GM23338 (cell line): ENCODE results near the gene BEGAIN. TPM values are rescaled to one million over a fixed set of nuclear protein-coding genes. Genes with fewer than 3 reads are reported as not detected.

Experiments used
- ATAC-seq: fragments of 200-7000 bp; cut with Tn5 transposase; 3 replicates; pipeline ENCODE4 v1.9.1; 2020
- DNase-seq: peaks from one replicate; pipeline ENCODE4 v3.0.0-alpha.2; 2015; ENCODE audit warnings: low spot score
- H2AFZ ChIP-seq: fragments of 200-600 bp; sonication (generic); 2 replicates; pipeline ENCODE4 v1.8.0; 2016; ENCODE audit warnings: antibody characterized with exemption, mild to moderate bottlenecking, moderate library complexity
- H3F3A ChIP-seq: fragments of 200-600 bp; sonication (generic); replicated peaks from 2 replicates; pipeline ENCODE4 v1.8.0; 2017; ENCODE audit warnings: antibody characterized with exemption, mixed run types, low read depth
- H3K27ac ChIP-seq: fragments of 200-600 bp; sonication (generic); 2 replicates; pipeline ENCODE4 v1.6.1; 2016; ENCODE audit warnings: low read depth
- H3K27me3 ChIP-seq: fragments of 200-600 bp; sonication (generic); 2 replicates; pipeline ENCODE4 v1.8.0; 2016; ENCODE audit warnings: mild to moderate bottlenecking, mixed run types, moderate library complexity; ENCODE audit not compliant: insufficient read depth
- H3K36me3 ChIP-seq: fragments of 200-600 bp; sonication (generic); 2 replicates; pipeline ENCODE4 v1.8.0; 2016; ENCODE audit warnings: mild to moderate bottlenecking; ENCODE audit not compliant: insufficient read depth
- H3K4me1 ChIP-seq: fragments of 200-600 bp; sonication (generic); 2 replicates; pipeline ENCODE4 v1.8.0; 2016; ENCODE audit warnings: mild to moderate bottlenecking, moderate library complexity; ENCODE audit not compliant: insufficient read depth
- H3K4me2 ChIP-seq: fragments of 200-600 bp; sonication (generic); 2 replicates; pipeline ENCODE4 v1.7.1; 2017; ENCODE audit warnings: mixed run types
- H3K4me3 ChIP-seq: fragments of 200-600 bp; sonication (generic); 2 replicates; pipeline ENCODE4 v1.6.1; 2016; ENCODE audit warnings: mixed run types
- H3K79me2 ChIP-seq: fragments of 200-600 bp; sonication (generic); replicated peaks from 2 replicates; pipeline ENCODE4 v1.8.0; 2017; ENCODE audit warnings: mild to moderate bottlenecking; ENCODE audit not compliant: insufficient read depth
- H3K9me2 ChIP-seq: fragments of 200-600 bp; sonication (generic); 2 replicates; pipeline ENCODE4 v1.8.0; 2017; ENCODE audit not compliant: insufficient read depth
- H4K20me1 ChIP-seq: fragments of 200-600 bp; sonication (generic); replicated peaks from 2 replicates; pipeline ENCODE4 v1.8.0; 2017; ENCODE audit warnings: mild to moderate bottlenecking; ENCODE audit not compliant: insufficient read depth
- H3K27ac Mint-ChIP-seq: 2 replicates; pipeline ENCODE4 v1.8.0; 2020; ENCODE audit warnings: inconsistent platforms, mild to moderate bottlenecking, moderate library complexity, mixed read lengths
- H3K27me3 Mint-ChIP-seq: 3 replicates; pipeline ENCODE4 v1.8.0; 2022; ENCODE audit warnings: low read depth, mild to moderate bottlenecking, moderate library complexity, mixed read lengths, inconsistent platforms; ENCODE audit not compliant: insufficient read depth, poor library complexity
- H3K36me3 Mint-ChIP-seq: 3 replicates; pipeline ENCODE4 v1.8.0; 2021; ENCODE audit warnings: low read depth, mild to moderate bottlenecking, inconsistent platforms, moderate library complexity, mixed read lengths
- H3K4me1 Mint-ChIP-seq: 3 replicates; pipeline ENCODE4 v1.8.0; 2020; ENCODE audit warnings: mild to moderate bottlenecking, inconsistent platforms, mixed read lengths
- H3K4me3 Mint-ChIP-seq: 3 replicates; pipeline ENCODE4 v1.8.0; 2021; ENCODE audit warnings: moderate library complexity, mild to moderate bottlenecking, inconsistent platforms, mixed read lengths
- H3K9me3 Mint-ChIP-seq: 3 replicates; pipeline ENCODE4 v1.8.0; 2020; ENCODE audit warnings: moderate library complexity, mild to moderate bottlenecking, inconsistent platforms, mixed read lengths
- EZH2 ChIP-seq: fragments of 200-600 bp; sonication (generic); IDR thresholded peaks from one replicate; pipeline ENCODE4 v1.8.0; 2017; ENCODE audit warnings: antibody characterized with exemption, mild to moderate bottlenecking, low read depth; ENCODE audit not compliant: unreplicated experiment
- EZH2phosphoT487 ChIP-seq: fragments of 200-600 bp; sonication (generic); IDR thresholded peaks from one replicate; pipeline ENCODE4 v1.8.1; 2018; ENCODE audit warnings: antibody characterized with exemption; ENCODE audit not compliant: unreplicated experiment
- JUNB ChIP-seq: IDR thresholded peaks from one replicate; pipeline ENCODE4 v1.6.1; 2016; ENCODE audit warnings: antibody characterized with exemption; ENCODE audit not compliant: unreplicated experiment
- NANOG ChIP-seq: IDR thresholded peaks from 2 replicates; pipeline ENCODE4 v1.6.1; 2016; ENCODE audit warnings: antibody characterized with exemption, borderline replicate concordance
- ZNF114 ChIP-seq: fragments of 250-450 bp; sonication (Bioruptor Pico); IDR thresholded peaks from 2 replicates; pipeline ENCODE4 v1.5.0; 2020; ENCODE audit warnings: mild to moderate bottlenecking, moderate library complexity
- polyA plus RNA-seq: library from polyadenylated mRNA; unstranded; fragments of >200 nt; fragmentation: Nextera tagmentation; extraction: Ambion mirVana; gene quantifications from 2 replicates; pipeline ENCODE4 v1.2.1, GENCODE V29; 2016
- total RNA-seq: library from RNA; depleted of rRNA; stranded (reverse); fragments of >200 nt; shearing (Covaris generic); gene quantifications from 2 replicates; pipeline ENCODE4 v1.2.3, GENCODE V29; 2014
- TF ChIP-seq, protein P1 (sequence below): fragments of 250-450 bp; sonication (Bioruptor Pico); IDR thresholded peaks from 2 replicates; pipeline ENCODE4 v1.5.0; 2020; ENCODE audit warnings: mild to moderate bottlenecking, moderate library complexity
- TF ChIP-seq, protein P2 (sequence below): IDR thresholded peaks from one replicate; pipeline ENCODE4 v1.6.1; 2018; ENCODE audit warnings: antibody characterized with exemption; ENCODE audit not compliant: unreplicated experiment
- TF ChIP-seq, protein P3 (sequence below): IDR thresholded peaks from 2 replicates; pipeline ENCODE4 v1.6.1; 2016; ENCODE audit warnings: antibody characterized with exemption
- TF ChIP-seq, protein P4 (sequence below), 2 experiments: fragments of 200-600 bp in 1 of 2; sonication (generic) in 1 of 2; conservative IDR thresholded peaks; 2 replicates each; pipeline versions ENCODE4 v1.5.1 to v1.6.1; 2016 to 2017; ENCODE audit warnings: antibody characterized with exemption in 2 of 2, low read depth in 2 of 2, mild to moderate bottlenecking in 2 of 2, moderate library complexity in 1 of 2

BEGAIN gene
- total and polyA plus RNA-seq, 2 experiments from 2014 or later = 0.60 to 2.4 TPM

DNA sequence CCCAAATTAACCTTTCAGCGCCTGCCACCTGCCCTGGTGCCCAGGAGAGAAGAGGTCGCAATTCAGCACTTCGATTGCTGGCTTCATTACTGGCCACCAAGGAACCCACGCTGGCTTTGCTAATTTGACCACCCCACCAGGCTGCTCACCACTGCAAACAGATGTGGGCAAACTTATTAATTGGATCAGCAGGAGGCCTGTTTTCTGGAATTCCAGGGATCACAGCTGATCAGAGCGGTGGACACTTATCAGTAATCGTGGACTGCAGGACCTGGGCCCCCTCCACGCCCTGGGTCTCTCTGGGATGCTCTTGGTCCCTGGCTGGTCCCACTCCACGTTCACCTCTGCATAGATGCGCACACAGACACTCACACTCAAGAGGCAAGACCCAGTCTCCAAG, 27.8 kb downstream of the BEGAIN start:
- Mint-ChIP-seq H3K4me3 (no peak overlapping the region), H3K4me1 (peaks cover 21% of the 10 kb centered on the region), H3K27ac (no peak overlapping the region), H3K27me3 (peaks cover 13% of the 10 kb centered on the region), H3K36me3 (no peaks in the 10 kb centered on the region), H3K9me3 (no peaks in the 10 kb centered on the region; the same call in 2 of the 3 replicates)
- Histone ChIP-seq H3K4me1 (peaks cover 10% of the 10 kb centered on the region; the same call in 1 of the 2 replicates), H3K27me3 (no peaks in the 10 kb centered on the region), H3K9me2 (no peaks in the 10 kb centered on the region), H3K4me3 (no peak overlapping the region), H3K36me3 (no peaks in the 10 kb centered on the region), H2AFZ (no peak overlapping the region), H3K27ac (no peak overlapping the region), H3K4me2 (no peak overlapping the region), H4K20me1 (no peaks in the 10 kb centered on the region), H3F3A (no peaks in the 10 kb centered on the region), H3K79me2 (no peaks in the 10 kb centered on the region)
- ATAC-seq (no peak), DNase-seq (no peak)
- TF ChIP-seq JUNB (no peak), EZH2 (no peak), EZH2phosphoT487 (no peak), ZNF114 (CRISPR knock-in tag) (no peak), NANOG (no peak)
- TF ChIP-seq, protein P1, sequence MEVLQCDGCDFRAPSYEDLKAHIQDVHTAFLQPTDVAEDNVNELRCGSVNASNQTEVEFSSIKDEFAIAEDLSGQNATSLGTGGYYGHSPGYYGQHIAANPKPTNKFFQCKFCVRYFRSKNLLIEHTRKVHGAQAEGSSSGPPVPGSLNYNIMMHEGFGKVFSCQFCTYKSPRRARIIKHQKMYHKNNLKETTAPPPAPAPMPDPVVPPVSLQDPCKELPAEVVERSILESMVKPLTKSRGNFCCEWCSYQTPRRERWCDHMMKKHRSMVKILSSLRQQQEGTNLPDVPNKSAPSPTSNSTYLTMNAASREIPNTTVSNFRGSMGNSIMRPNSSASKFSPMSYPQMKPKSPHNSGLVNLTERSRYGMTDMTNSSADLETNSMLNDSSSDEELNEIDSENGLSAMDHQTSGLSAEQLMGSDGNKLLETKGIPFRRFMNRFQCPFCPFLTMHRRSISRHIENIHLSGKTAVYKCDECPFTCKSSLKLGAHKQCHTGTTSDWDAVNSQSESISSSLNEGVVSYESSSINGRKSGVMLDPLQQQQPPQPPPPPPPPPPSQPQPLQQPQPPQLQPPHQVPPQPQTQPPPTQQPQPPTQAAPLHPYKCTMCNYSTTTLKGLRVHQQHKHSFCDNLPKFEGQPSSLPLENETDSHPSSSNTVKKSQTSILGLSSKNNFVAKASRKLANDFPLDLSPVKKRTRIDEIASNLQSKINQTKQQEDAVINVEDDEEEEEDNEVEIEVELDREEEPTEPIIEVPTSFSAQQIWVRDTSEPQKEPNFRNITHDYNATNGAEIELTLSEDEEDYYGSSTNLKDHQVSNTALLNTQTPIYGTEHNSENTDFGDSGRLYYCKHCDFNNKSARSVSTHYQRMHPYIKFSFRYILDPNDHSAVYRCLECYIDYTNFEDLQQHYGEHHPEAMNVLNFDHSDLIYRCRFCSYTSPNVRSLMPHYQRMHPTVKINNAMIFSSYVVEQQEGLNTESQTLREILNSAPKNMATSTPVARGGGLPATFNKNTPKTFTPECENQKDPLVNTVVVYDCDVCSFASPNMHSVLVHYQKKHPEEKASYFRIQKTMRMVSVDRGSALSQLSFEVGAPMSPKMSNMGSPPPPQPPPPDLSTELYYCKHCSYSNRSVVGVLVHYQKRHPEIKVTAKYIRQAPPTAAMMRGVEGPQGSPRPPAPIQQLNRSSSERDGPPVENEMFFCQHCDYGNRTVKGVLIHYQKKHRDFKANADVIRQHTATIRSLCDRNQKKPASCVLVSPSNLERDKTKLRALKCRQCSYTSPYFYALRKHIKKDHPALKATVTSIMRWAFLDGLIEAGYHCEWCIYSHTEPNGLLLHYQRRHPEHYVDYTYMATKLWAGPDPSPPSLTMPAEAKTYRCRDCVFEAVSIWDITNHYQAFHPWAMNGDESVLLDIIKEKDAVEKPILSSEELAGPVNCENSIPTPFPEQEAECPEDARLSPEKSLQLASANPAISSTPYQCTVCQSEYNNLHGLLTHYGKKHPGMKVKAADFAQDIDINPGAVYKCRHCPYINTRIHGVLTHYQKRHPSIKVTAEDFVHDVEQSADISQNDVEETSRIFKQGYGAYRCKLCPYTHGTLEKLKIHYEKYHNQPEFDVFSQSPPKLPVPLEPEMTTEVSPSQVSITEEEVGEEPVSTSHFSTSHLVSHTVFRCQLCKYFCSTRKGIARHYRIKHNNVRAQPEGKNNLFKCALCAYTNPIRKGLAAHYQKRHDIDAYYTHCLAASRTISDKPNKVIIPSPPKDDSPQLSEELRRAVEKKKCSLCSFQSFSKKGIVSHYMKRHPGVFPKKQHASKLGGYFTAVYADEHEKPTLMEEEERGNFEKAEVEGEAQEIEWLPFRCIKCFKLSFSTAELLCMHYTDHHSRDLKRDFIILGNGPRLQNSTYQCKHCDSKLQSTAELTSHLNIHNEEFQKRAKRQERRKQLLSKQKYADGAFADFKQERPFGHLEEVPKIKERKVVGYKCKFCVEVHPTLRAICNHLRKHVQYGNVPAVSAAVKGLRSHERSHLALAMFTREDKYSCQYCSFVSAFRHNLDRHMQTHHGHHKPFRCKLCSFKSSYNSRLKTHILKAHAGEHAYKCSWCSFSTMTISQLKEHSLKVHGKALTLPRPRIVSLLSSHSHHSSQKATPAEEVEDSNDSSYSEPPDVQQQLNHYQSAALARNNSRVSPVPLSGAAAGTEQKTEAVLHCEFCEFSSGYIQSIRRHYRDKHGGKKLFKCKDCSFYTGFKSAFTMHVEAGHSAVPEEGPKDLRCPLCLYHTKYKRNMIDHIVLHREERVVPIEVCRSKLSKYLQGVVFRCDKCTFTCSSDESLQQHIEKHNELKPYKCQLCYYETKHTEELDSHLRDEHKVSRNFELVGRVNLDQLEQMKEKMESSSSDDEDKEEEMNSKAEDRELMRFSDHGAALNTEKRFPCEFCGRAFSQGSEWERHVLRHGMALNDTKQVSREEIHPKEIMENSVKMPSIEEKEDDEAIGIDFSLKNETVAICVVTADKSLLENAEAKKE (CRISPR knock-in tag) = no peak
- TF ChIP-seq, protein P2, sequence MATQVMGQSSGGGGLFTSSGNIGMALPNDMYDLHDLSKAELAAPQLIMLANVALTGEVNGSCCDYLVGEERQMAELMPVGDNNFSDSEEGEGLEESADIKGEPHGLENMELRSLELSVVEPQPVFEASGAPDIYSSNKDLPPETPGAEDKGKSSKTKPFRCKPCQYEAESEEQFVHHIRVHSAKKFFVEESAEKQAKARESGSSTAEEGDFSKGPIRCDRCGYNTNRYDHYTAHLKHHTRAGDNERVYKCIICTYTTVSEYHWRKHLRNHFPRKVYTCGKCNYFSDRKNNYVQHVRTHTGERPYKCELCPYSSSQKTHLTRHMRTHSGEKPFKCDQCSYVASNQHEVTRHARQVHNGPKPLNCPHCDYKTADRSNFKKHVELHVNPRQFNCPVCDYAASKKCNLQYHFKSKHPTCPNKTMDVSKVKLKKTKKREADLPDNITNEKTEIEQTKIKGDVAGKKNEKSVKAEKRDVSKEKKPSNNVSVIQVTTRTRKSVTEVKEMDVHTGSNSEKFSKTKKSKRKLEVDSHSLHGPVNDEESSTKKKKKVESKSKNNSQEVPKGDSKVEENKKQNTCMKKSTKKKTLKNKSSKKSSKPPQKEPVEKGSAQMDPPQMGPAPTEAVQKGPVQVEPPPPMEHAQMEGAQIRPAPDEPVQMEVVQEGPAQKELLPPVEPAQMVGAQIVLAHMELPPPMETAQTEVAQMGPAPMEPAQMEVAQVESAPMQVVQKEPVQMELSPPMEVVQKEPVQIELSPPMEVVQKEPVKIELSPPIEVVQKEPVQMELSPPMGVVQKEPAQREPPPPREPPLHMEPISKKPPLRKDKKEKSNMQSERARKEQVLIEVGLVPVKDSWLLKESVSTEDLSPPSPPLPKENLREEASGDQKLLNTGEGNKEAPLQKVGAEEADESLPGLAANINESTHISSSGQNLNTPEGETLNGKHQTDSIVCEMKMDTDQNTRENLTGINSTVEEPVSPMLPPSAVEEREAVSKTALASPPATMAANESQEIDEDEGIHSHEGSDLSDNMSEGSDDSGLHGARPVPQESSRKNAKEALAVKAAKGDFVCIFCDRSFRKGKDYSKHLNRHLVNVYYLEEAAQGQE = no peak
- TF ChIP-seq, protein P3, sequence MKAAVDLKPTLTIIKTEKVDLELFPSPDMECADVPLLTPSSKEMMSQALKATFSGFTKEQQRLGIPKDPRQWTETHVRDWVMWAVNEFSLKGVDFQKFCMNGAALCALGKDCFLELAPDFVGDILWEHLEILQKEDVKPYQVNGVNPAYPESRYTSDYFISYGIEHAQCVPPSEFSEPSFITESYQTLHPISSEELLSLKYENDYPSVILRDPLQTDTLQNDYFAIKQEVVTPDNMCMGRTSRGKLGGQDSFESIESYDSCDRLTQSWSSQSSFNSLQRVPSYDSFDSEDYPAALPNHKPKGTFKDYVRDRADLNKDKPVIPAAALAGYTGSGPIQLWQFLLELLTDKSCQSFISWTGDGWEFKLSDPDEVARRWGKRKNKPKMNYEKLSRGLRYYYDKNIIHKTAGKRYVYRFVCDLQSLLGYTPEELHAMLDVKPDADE = no peak
- TF ChIP-seq, protein P4, sequence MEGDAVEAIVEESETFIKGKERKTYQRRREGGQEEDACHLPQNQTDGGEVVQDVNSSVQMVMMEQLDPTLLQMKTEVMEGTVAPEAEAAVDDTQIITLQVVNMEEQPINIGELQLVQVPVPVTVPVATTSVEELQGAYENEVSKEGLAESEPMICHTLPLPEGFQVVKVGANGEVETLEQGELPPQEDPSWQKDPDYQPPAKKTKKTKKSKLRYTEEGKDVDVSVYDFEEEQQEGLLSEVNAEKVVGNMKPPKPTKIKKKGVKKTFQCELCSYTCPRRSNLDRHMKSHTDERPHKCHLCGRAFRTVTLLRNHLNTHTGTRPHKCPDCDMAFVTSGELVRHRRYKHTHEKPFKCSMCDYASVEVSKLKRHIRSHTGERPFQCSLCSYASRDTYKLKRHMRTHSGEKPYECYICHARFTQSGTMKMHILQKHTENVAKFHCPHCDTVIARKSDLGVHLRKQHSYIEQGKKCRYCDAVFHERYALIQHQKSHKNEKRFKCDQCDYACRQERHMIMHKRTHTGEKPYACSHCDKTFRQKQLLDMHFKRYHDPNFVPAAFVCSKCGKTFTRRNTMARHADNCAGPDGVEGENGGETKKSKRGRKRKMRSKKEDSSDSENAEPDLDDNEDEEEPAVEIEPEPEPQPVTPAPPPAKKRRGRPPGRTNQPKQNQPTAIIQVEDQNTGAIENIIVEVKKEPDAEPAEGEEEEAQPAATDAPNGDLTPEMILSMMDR (conservative IDR thresholded peaks at IDR 0.05; ENCODE audit: low read depth in 2 of 2) = no peak
